NCI-H446 (cell line): Measurements from ENCODE around the gene FOXL1.

ENCODE experiments used
- DNase-seq, 2 experiments: peaks; one replicate each; lab custom pipeline; 2025; lab: John Stamatoyannopoulos, UW

The FOXL1 gene

DNA sequence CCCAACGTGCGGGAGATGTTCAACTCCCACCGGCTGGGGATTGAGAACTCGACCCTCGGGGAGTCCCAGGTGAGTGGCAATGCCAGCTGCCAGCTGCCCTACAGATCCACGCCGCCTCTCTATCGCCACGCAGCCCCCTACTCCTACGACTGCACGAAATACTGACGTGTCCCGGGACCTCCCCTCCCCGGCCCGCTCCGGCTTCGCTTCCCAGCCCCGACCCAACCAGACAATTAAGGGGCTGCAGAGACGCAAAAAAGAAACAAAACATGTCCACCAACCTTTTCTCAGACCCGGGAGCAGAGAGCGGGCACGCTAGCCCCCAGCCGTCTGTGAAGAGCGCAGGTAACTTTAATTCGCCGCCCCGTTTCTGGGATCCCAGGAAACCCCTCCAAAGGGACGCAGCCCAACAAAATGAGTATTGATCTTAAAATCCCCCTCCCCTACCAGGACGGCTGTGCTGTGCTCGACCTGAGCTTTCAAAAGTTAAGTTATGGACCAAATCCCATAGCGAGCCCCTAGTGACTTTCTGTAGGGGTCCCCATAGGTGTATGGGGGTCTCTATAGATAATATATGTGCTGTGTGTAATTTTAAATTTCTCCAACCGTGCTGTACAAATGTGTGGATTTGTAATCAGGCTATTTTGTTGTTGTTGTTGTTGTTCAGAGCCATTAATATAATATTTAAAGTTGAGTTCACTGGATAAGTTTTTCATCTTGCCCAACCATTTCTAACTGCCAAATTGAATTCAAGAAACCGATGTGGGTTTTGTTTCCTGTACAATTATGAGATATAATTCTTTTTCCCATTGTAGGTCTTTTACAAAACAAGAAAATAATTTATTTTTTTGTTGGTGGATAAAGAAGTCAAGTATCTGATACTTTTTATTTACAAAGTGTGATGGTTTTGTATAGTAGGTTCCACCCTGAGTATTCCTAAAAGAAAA is 9.4 kb upstream of the FOXL1 start:
- DNase-seq = no peak

DNA sequence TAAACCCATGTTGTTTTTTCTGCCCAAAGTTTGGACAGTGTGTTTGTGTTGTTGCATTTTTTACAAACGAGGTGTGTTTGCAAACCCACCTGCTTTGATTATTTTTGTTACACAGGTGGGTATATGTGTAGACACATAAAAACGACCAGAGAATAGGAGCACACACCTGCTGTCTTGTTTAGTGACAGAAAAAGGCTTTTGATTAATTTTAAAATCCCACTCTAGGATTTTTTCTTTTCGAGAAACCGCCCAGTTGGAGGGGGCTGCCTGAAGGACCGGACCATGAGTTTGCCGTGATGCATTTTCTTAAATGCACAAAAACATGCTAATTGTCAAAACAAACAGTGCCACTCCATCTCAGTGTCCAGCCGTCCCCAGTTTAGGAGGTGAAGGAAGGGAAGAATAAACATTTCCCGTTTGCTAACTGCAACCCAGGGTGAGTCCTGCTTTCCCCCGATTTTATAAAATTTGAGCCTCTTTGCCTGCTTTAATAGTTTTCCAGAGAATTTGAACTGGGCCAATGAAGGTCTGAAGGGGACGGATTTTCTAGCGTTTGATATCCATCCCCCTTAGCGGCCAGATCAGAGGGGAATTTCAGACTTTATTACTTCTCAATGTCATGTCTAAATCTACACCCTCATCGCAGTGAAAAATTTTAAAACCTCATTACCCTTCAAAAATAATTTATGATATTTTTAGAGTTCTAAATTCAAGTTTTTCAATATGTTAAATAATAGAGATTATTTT is 8.5 kb upstream of the FOXL1 start:
- DNase-seq = no peak

DNA sequence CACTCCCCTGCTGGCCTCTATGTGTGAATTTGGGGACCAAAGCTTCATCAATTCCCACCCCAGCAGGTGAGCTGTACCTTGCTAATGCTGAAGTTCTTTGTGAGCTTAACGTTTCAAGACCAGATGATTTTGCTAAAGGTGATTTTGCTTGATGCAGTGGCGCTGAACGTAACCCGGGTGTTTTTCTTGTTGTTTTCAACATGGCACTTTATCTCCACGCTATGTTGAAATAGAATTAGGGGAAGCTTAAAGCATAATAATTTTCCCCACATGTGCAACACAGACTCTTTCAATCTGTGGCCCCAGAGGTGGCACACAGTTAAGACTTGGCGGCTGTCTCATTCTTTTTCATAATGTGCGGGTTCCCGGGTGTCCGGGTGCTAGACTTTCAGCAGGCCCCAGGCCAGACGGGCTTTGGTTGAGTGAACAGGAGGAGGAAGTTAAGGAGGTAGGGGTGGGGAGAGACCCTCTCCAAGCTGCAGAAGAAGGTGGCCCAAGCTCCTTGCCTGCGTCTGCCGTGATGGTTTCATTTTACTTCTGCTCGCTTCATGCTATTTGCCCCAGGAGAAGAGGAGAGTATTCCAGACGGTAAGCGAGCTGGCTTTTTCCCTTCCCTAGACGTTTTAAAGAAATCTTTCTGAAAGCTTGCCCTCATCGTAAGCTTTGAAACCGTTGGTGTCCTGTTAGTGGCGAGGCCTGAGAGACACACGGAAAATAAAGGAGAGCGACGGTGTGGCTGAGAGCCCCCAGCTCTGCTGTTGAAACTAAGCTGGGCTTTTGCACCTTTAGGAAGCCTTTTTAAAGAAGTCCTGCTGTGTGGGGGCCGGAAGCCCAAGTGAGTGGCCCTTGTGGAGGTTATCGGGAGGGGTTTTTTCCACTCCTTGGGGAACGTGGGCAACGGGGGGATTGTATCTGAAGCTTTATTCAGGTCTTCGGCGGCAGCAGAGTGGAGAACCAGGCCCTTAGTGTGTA is 7.5 kb upstream of the FOXL1 start:
- DNase-seq = no peak

DNA sequence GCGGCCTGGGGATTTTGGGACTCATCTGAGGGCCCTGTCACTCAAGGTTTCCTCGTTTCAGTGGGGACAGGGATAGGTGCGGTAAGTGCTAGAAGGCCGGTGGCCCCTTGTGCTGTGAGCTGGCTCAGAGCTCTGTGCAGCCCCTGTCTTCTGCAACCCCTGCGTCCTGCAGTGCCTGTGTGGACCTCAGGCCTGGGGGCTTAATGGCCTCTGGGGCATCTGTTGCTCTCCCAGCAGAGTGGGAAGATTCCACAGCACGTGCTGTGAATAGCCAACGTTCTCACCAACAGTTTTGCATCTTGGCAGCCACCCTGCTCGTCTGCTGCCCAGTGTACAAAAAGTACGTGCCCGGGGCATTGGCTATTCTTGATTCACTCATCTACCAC is 6.8 kb upstream of the FOXL1 start:
- no peak for DNase-seq

DNA sequence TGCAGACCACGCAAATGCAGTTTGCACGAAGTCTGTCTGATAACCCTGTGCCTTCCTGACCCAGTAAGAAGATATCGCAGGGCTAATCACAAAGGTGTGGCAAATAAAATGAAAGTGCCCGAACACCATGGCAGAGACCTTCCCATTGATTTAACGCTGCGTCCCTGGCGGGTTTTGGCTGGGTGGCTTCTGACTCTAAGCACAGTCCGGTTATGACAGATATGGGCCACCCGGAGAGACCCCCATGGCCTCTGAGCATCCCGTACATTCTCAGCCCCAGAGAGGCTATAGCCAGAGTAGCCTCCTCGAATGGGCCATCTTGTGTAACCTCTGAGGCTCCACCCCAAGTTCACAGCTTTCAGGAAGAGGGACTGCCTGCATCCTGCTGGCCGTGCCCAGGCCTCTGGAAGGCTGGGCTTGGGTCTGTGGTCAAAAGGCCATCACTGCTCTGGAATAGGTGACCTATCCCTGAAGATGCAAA is 6.3 kb upstream of the FOXL1 start:
- DNase-seq = no peak

DNA sequence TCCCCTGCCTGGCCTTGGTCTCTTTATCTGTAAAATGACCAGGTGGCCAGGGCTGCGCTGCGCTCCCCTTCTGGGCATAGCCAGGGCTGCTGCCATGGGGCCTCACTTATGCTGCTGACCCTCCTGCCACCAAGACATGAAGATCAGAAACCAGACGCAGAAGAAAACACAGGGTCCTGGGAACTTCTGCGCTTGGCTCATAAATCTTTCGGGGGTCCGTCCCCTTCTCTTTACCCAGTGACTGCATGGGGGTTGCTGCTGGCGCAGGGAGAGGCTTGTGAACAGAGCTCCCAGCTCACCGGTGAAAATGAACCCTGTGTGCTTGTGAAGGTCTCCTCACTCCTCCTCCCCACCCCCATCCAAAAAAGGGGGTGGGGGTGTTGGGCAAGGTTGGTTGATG is 5.7 kb upstream of the FOXL1 start:
- DNase-seq = no peak

DNA sequence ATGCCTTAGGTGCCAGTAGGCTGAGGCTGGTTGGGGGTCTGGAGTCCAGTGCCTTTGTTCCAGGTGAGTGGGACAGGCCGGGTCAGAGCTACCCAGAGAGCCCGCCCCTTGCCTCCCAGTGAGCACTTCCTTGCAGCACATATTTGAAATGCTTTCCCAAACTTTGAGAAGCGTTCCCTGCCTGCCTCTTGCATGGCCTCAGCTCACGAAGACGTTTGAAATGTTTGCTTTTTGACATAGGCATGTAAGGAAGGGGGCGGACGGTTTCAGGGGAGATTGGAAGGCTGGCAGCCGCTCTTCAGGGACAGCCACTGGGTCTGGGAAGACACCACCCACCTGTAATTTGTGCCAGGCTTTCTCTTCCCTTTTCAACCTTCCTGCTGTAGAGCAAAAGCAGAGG is 5.1 kb upstream of the FOXL1 start:
- DNase-seq = no peak

DNA sequence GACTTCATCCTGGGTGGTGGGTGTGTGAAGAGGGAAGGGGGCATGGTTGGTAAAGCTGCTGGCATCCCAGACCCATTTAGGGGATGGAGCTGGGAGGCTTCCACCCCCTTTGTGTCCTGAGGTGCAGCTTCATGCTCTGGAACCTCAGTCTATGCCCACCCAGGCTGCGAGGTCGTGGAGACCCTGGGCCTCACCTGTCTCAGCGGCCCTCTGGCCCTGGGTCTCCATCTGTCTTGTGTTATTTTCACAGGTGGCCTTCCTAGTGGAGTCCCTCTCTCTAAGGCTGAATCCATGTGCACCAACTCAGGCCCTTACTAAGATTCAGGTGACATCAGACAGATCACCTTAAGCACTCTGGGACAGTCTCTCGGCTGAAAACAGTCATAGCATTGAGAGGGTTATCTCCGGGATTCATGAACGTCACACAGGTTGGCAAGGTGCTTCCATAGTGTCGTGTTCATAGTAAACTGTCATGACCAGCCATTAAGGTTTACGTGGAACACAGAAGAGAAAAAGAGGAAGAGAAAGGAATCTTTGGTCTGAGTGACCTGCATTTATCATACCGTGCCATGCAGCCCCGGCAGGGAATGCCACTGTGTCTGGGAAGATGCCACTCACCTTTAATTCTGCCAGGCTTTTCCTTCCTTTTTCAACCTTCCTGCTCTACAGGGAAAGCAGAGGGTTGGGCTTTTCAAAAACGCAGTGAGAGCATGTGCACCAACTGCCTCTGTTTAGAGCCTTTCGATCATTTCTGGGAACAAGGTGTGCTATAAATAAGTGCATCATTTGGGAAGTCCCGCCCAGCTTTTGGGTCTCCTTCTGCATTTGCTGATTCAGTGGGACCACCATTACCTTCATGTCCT is 4.5 kb upstream of the FOXL1 start:
- DNase-seq = no peak

DNA sequence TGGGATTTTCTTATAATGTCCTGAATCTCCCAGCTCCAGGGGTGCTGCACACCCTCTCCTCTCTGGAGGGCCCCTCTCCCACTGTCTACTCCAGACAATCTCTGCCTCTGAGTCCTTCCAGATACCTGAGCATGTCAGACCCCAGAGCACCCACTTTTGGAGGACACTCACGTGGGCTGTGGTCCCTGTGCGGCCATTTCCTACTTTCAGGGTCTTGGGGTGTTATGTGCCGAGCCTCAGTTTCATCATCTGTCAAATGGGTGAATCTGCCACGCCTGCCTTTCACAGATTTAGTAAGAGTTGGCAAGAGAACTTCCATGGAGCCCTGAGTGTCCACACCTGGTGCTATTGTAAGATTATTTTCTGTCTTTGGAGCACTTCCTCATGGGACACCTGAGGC is 3.7 kb upstream of the FOXL1 start:
- DNase-seq = no peak

DNA sequence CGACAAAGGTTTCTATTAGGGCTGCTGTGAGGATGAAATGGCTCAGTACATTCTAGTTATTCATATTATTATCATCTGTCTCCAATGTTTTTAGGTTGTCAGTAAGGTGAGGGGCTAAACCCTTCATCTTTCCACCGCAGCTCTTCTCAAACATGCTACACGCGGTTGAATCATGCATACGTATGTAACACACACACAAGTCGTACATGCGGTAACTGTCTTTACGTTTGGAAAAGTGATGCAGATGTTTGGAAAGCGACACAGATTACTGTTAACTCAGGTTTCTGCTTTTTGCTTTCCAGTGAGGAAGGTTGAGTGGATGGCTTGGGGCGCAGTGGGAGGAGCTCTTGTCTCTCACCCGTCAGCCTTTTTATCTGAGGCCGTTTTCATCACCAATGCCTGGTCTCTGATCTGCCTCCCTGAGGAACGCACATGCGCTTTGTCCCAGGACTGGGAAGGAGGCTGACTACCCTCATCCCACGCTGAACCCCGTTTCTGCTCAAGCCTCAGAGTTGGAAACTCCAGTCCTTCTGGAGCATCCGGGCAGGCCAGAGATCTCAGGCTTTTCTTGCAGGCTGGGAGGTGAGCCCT is 3.2 kb upstream of the FOXL1 start:
- DNase-seq = no peak

DNA sequence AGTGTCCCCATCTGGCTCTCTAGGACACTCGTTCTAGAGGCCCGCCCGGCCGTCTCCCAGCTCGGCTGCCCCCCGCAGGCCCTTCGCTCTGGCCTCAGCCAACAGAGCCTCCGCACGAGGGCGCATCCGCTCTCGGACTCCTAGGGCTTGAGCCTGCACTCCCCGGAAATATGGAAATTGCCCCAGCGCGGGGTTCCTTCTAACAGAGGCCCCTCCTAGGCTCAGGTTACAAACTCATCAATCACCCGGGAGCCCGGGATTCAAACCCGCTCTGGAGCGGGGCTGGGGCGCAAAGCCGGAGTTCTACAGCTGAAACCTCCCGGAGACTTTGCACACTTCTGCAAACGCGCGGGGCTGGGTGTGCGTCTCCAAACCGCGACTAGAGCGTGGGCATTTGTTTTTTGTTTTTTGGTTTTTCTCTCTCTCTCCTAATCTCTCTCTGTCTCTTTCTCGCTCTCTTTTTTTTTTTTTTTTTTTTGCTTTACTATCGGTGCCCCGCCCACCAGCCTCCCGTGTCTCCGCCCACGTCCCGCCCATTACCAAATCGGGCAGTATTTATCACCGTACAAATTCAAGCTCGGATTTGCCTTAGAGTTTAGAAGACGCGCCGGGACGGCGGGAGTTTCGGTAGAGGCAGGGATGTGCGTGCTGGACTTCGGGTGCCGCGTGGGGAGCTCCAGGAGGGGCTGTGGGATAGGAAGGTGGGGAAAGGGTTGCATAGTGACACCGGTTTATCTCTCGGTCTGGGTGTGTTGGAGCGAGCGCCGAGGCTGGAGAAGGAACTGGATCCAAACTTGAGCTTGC is 2.4 kb upstream of the FOXL1 start:
- DNase-seq = no peak

DNA sequence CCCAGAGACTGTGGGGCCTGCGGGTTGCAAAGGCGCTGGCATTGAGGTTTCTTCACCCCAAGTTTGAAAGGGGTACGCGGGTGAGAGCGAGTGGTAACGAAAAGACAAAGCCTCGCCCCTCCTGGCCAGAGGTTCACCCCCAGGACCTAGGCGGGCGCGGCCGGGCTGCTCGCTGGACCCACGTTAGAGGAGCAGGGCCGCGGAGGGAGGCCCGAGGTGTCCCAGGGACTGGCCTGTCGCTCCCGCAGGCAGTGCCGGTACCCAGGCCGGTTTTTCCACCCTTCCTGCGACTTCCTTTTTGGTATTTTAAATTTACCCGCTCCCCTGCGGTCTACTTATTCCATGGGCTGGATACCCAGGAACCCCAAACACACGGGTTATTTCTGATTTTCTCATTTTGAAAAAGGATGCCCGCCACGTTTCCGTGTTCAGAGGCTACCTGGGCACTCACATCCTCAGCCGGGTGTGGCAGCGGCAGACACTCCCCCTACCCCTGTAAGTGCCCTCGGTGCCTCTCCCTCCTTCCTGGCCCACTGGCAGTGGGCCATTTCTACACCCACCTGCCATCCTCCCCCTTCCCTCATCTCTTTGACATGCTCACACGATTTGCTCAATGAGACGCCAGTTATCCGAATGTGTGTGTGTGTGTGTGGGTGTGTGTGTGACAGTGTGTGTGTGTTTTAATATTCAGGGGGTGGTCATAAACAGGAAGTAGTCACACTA is 1.6 kb upstream of the FOXL1 start:
- DNase-seq = no peak

DNA sequence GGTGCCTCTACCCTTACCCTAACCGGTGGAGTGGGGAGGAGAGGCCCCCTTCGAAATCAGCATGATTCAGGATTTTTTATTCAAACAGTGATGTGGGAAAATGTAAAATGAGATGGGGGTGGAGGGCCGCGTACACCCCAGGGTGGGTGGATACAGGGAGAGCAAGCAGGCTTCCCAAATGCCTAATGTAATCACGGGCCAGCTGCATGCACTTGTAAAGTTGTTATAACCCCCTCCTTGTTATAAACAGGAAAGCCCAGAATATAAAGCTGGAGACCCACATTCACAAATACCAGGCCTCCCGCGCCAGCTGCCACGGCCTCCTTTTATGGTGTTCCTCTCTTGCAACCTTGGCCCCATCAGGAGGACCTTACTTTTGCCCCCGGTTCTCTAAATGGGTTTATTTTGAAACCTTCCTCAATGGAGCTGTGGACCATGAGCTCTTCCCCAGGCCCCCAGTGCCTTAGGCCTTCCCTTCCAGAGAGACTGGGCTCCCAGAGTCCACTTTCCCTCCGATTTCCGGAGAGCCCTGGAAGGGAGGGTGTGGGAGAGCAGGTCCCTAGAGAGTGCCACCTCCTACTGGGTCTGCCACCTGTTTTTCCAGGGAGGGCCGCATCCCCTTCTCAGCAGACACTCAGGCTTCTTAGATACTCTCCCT is 906 bp upstream of the FOXL1 start:
- DNase-seq = no peak

DNA sequence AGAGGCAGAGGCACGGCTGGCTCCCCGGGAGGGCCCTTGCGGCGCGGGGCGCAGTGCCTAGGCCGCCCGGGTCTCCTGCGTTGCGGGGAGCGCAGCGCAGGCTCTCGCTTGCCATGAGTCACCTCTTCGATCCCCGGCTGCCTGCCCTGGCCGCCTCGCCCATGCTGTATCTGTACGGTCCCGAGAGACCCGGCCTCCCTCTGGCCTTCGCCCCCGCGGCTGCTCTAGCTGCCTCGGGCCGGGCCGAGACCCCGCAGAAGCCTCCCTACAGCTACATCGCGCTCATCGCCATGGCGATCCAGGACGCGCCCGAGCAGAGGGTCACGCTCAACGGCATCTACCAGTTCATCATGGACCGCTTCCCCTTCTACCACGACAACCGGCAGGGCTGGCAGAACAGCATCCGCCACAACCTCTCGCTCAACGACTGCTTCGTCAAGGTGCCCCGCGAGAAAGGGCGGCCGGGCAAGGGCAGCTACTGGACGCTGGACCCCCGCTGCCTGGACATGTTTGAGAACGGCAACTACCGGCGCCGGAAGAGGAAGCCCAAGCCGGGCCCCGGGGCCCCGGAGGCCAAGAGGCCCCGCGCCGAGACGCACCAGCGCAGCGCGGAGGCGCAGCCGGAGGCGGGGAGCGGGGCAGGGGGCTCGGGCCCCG is 390 bp downstream of the FOXL1 start:
- DNase-seq = no peak

DNA sequence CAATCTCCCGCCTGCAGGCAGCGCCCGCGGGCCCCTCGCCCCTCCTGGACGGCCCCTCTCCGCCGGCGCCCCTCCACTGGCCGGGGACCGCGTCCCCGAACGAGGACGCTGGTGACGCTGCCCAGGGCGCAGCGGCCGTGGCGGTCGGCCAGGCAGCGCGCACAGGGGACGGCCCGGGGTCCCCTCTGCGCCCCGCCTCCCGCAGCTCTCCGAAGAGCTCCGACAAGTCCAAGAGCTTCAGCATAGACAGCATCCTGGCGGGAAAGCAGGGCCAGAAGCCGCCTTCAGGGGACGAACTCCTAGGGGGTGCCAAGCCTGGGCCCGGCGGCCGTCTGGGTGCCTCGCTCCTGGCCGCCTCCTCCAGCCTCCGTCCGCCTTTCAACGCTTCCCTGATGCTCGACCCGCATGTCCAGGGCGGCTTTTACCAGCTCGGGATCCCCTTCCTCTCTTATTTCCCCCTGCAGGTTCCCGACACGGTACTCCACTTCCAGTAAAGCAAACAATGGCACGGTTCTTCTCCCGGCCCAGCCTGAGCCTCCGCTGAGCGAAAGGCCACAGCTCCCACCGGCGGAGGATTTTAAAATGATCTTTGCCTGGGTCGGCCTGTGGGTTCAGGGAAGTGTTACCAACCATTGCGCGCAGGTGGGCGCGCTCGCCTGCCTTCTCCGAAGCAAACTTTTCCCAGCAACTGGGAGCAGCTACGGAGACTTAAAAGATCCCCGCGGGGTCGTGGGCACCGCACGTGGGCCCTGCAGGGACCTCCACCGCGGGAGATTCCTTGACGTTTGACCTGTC is 1.1 kb downstream of the FOXL1 start:
- DNase-seq = no peak

DNA sequence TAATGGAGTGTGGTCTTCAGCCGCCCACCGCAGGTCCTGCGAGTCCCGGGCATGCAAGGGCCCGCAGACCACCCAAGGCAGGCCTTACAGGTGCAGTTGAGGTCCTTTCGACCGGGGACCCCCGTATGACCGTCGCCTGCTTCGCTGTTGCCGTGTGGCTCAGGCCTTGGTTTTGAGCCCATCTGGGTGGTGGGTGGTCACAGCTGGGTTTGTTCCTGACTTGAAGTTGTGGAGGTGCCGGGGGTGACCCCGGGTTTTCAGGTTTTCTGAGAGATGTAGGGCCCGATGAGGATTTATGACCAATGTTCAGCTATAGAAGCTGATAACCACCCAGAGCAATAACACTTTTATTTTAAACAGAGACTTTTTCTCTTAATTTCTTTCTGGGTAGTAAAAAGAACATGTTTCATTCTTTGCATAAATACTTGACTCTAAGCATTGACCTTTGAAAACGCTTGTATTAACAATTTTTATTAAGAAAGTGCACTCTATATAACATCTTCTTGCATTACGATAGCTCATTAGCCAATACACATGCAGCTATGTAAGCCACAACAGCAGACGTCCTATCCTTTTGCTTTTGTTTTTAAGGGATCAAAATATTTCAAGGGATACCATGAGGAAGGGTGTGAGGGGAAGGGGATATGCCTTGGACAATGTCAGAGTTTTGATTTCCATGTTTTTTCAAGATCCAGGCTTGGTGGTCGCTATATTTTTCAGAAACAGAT is 1.9 kb downstream of the FOXL1 start:
- DNase-seq = no peak

DNA sequence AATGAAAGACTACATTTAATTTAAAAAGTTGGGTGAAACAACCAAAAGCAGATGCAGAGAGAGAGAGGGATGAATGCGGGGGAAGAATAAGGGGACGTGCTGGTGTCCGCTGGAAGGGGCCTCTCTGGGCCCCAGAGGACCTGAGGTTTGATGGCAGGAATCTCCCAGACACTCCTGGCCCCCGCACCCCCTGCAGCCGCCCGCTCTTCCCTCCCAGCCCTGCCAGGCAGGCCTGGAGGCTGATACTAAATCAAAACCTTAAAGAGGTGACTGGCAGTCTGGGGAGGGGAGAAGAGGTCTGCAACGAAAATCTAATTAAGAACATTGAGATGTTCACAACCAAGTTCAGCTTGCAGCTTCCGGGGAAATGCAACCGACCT is 2.4 kb downstream of the FOXL1 start:
- no peak for DNase-seq
